Liver (tissue), 3 donors: ENCODE results near the gene TBX6.

Experiments used
- CTCF ChIP-seq: fragments of 150-350 bp; IDR thresholded peaks from 2 replicates; pipeline ENCODE4 v1.5.1; 2017; ENCODE audit warnings: improper control_type of control experiment, low read depth, low read length; ENCODE audit not compliant: missing input control
- EGR1 ChIP-seq, 2 donors: IDR thresholded peaks; 2 replicates each; pipeline ENCODE4 v1.6.1; 2016 to 2018; ENCODE audit warnings: antibody characterized with exemption in 2 of 2, low read depth in 2 of 2
- FOXA1 ChIP-seq: IDR thresholded peaks from 2 replicates; pipeline ENCODE4 v1.6.1; 2016; ENCODE audit warnings: antibody characterized with exemption
- HNF4G ChIP-seq: IDR thresholded peaks from 2 replicates; pipeline ENCODE4 v1.6.1; 2016; ENCODE audit warnings: antibody characterized with exemption
- JUND ChIP-seq, 2 donors: IDR thresholded peaks; 2 replicates each; pipeline ENCODE4 v1.6.1; 2016; ENCODE audit warnings: antibody characterized with exemption in 2 of 2
- MAX ChIP-seq: IDR thresholded peaks from 2 replicates; pipeline ENCODE4 v1.6.1; 2016; ENCODE audit warnings: antibody characterized with exemption
- NR2F2 ChIP-seq: IDR thresholded peaks from 2 replicates; pipeline ENCODE4 v1.6.1; 2016; ENCODE audit warnings: antibody characterized with exemption
- RAD21 ChIP-seq, 2 donors: IDR thresholded peaks; 2 replicates each; pipeline ENCODE4 v1.6.1; 2016; ENCODE audit warnings: antibody characterized with exemption in 2 of 2, mild to moderate bottlenecking in 2 of 2
- RXRA ChIP-seq, 2 donors: IDR thresholded peaks; 2 replicates each; pipeline ENCODE4 v1.6.1; 2017 to 2018; ENCODE audit warnings: antibody characterized with exemption in 2 of 2, mild to moderate bottlenecking in 1 of 2
- TAF1 ChIP-seq: conservative IDR thresholded peaks from 2 replicates; pipeline ENCODE4 v1.6.1; 2016; ENCODE audit warnings: antibody characterized with exemption, mild to moderate bottlenecking
- YY1 ChIP-seq: IDR thresholded peaks from 2 replicates; pipeline ENCODE4 v1.6.1; 2016; ENCODE audit warnings: antibody characterized with exemption, mild to moderate bottlenecking
- TF ChIP-seq, protein P1 (sequence below): IDR thresholded peaks from 2 replicates; pipeline ENCODE4 v1.6.1; 2016; ENCODE audit warnings: antibody characterized with exemption, mild to moderate bottlenecking
- TF ChIP-seq, protein P2 (sequence below): IDR thresholded peaks from 2 replicates; pipeline ENCODE4 v1.6.1; 2016; ENCODE audit warnings: antibody characterized with exemption
- donor health status: healthy.
- donor health status: healthy.

- no peak for TF ChIP-seq CTCF
- TF ChIP-seq FOXA1, result no peak
- TF ChIP-seq, protein P1, sequence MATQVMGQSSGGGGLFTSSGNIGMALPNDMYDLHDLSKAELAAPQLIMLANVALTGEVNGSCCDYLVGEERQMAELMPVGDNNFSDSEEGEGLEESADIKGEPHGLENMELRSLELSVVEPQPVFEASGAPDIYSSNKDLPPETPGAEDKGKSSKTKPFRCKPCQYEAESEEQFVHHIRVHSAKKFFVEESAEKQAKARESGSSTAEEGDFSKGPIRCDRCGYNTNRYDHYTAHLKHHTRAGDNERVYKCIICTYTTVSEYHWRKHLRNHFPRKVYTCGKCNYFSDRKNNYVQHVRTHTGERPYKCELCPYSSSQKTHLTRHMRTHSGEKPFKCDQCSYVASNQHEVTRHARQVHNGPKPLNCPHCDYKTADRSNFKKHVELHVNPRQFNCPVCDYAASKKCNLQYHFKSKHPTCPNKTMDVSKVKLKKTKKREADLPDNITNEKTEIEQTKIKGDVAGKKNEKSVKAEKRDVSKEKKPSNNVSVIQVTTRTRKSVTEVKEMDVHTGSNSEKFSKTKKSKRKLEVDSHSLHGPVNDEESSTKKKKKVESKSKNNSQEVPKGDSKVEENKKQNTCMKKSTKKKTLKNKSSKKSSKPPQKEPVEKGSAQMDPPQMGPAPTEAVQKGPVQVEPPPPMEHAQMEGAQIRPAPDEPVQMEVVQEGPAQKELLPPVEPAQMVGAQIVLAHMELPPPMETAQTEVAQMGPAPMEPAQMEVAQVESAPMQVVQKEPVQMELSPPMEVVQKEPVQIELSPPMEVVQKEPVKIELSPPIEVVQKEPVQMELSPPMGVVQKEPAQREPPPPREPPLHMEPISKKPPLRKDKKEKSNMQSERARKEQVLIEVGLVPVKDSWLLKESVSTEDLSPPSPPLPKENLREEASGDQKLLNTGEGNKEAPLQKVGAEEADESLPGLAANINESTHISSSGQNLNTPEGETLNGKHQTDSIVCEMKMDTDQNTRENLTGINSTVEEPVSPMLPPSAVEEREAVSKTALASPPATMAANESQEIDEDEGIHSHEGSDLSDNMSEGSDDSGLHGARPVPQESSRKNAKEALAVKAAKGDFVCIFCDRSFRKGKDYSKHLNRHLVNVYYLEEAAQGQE, result no peak
- TF ChIP-seq, protein P2, sequence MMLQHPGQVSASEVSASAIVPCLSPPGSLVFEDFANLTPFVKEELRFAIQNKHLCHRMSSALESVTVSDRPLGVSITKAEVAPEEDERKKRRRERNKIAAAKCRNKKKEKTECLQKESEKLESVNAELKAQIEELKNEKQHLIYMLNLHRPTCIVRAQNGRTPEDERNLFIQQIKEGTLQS, result no peak
- TF ChIP-seq MAX, result no peak
- no peak for TF ChIP-seq TAF1
- TF ChIP-seq YY1, result no peak
- TF ChIP-seq JUND (IDR thresholded peaks at IDR 0.05), result no peak
- TF ChIP-seq EGR1 (IDR thresholded peaks at IDR 0.05; ENCODE audit: low read depth in 2 of 2), result no peak
- TF ChIP-seq NR2F2, result no peak
- no peak for TF ChIP-seq RAD21 (IDR thresholded peaks at IDR 0.05)
- TF ChIP-seq RXRA (IDR thresholded peaks at IDR 0.05), result no peak
- TF ChIP-seq HNF4G, result no peak
These were observed 40.9 kb upstream of the TBX6 start for GRCh38 chr16:30132591-30132990.
